IMR-90 (cell line): ENCODE results near the gene ZNF653. TPM values are rescaled to one million over a fixed set of nuclear protein-coding genes. Genes with fewer than 3 reads are reported as not detected.

Experiments
- ATAC-seq: fragments of 200-7000 bp; cut with Tn5 transposase; 2 replicates; pipeline ENCODE4 v1.9.1; 2020; ENCODE audit warnings: low read depth, mild to moderate bottlenecking, moderate library complexity
- BruUV-seq: library from RNA; stranded (reverse); fragments of 400-500 nt; replicated peaks from 2 replicates; lab custom pipeline; 2021; lab: Mats Ljungman, UMichigan
- CTCF ChIA-PET: fragments of 300-600 bp; formaldehyde crosslinking; extraction: SDS; loops from one replicate; lab custom pipeline; 2021; ENCODE audit warnings: antibody characterized with exemption; lab: Yijun Ruan, JAX
- POLR2A ChIA-PET: fragments of 300-600 bp; sonication (Branson Sonifier 250); formaldehyde crosslinking; loops from one replicate; lab custom pipeline; 2022; ENCODE audit warnings: antibody characterized with exemption; ENCODE audit not compliant: unreplicated experiment; lab: Charles Lee
- DNase-seq: peaks from one replicate; pipeline ENCODE4 v3.0.0; 2013
- H2AFZ ChIP-seq: replicated peaks from 2 replicates; pipeline ENCODE3; 2013; ENCODE audit warnings: low read length, mild to moderate bottlenecking; ENCODE audit not compliant: poor library complexity
- H2AK5ac ChIP-seq: 2 replicates; pipeline ENCODE4 v1.6.1; 2013; ENCODE audit warnings: low read depth, low read length, inconsistent platforms
- H2AK9ac ChIP-seq: replicated peaks from 2 replicates; pipeline ENCODE3; 2013; ENCODE audit warnings: mild to moderate bottlenecking, low read depth, low read length, moderate library complexity; ENCODE audit not compliant: poor library complexity
- H2BK120ac ChIP-seq: 2 replicates; pipeline ENCODE4 v1.6.1; 2013; ENCODE audit warnings: low read depth, low read length, inconsistent platforms
- H2BK15ac ChIP-seq: 3 replicates; pipeline ENCODE4 v1.6.1; 2013; ENCODE audit warnings: low read depth, low read length, inconsistent platforms
- H2BK20ac ChIP-seq: 2 replicates; pipeline ENCODE4 v1.6.1; 2013; ENCODE audit warnings: low read depth, mild to moderate bottlenecking, inconsistent platforms, low read length, moderate library complexity
- H2BK5ac ChIP-seq: 2 replicates; pipeline ENCODE4 v1.6.1; 2013; ENCODE audit warnings: mild to moderate bottlenecking, low read depth, low read length, inconsistent platforms; ENCODE audit not compliant: poor library complexity, severe bottlenecking
- H3K14ac ChIP-seq: replicated peaks from 2 replicates; pipeline ENCODE4 v1.6.1; 2013; ENCODE audit warnings: low read depth, low read length, inconsistent platforms
- H3K18ac ChIP-seq: 2 replicates; pipeline ENCODE4 v1.6.1; 2013; ENCODE audit warnings: low read depth, low read length, control low read depth
- H3K23ac ChIP-seq: 2 replicates; pipeline ENCODE4 v1.6.1; 2013; ENCODE audit warnings: low read depth, low read length, inconsistent platforms
- H3K27ac ChIP-seq: 2 replicates; pipeline ENCODE4 v1.5.1; 2013; ENCODE audit warnings: mild to moderate bottlenecking, control low read depth, low read length; ENCODE audit not compliant: insufficient read depth
- H3K27me3 ChIP-seq: 2 replicates; pipeline ENCODE4 v1.6.1; 2013; ENCODE audit warnings: low read length; ENCODE audit not compliant: control insufficient read depth, insufficient read depth
- H3K36me3 ChIP-seq: 2 replicates; pipeline ENCODE4 v1.6.1; 2013; ENCODE audit warnings: low read length, mixed read lengths; ENCODE audit not compliant: control insufficient read depth, insufficient read depth
- H3K4ac ChIP-seq: 2 replicates; pipeline ENCODE4 v1.6.1; 2013; ENCODE audit warnings: low read depth, low read length, inconsistent platforms
- H3K4me1 ChIP-seq: 2 replicates; pipeline ENCODE4 v1.6.1; 2013; ENCODE audit warnings: low read length, mixed read lengths; ENCODE audit not compliant: control insufficient read depth, insufficient read depth
- H3K4me2 ChIP-seq: 2 replicates; pipeline ENCODE4 v1.6.1; 2013; ENCODE audit warnings: low read depth, mild to moderate bottlenecking, control low read depth, low read length, moderate library complexity
- H3K4me3 ChIP-seq: 2 replicates; pipeline ENCODE4 v1.5.1; 2013; ENCODE audit warnings: low read depth, mild to moderate bottlenecking, control low read depth, low read length, moderate library complexity; ENCODE audit not compliant: insufficient read depth
- H3K56ac ChIP-seq: 2 replicates; pipeline ENCODE4 v1.6.1; 2013; ENCODE audit warnings: low read length, inconsistent platforms; ENCODE audit not compliant: insufficient read depth; ENCODE audit errors: extremely low read depth
- H3K79me1 ChIP-seq, 2 experiments: 2 replicates each; pipeline ENCODE4 v1.6.1; 2013; ENCODE audit warnings: low read length in 2 of 2, inconsistent platforms in 1 of 2, low read depth in 1 of 2
- H3K9ac ChIP-seq: 2 replicates; pipeline ENCODE4 v1.6.1; 2013; ENCODE audit warnings: low read depth, low read length, control low read depth
- H3K9me1 ChIP-seq: 2 replicates; pipeline ENCODE4 v1.6.1; 2013; ENCODE audit warnings: low read length, inconsistent platforms; ENCODE audit not compliant: insufficient read depth
- H3K9me3 ChIP-seq: 2 replicates; pipeline ENCODE4 v1.6.1; 2013; ENCODE audit warnings: low read length; ENCODE audit not compliant: control insufficient read depth, insufficient read depth
- H4K20me1 ChIP-seq: 2 replicates; pipeline ENCODE4 v1.6.1; 2013; ENCODE audit warnings: low read length, inconsistent platforms; ENCODE audit not compliant: insufficient read depth
- H4K5ac ChIP-seq: 2 replicates; pipeline ENCODE4 v1.6.1; 2013; ENCODE audit warnings: mild to moderate bottlenecking, low read depth, low read length, control low read depth
- H4K8ac ChIP-seq, 2 experiments: 2 replicates each; pipeline ENCODE4 v1.6.1; 2013; ENCODE audit warnings: low read depth in 2 of 2, low read length in 2 of 2, control low read depth in 1 of 2, inconsistent platforms in 1 of 2
- H4K91ac ChIP-seq: 2 replicates; pipeline ENCODE4 v1.6.1; 2013; ENCODE audit warnings: low read depth, low read length, inconsistent platforms; ENCODE audit not compliant: insufficient read depth
- BHLHE40 ChIP-seq: fragments of 150-350 bp; IDR thresholded peaks from 2 replicates; pipeline ENCODE4 v1.6.1; 2016; ENCODE audit warnings: mild to moderate bottlenecking, low read depth, low read length
- CEBPB ChIP-seq: IDR thresholded peaks from 2 replicates; pipeline ENCODE4 v1.6.1; 2012; ENCODE audit warnings: low read depth, low read length, improper control_type of control experiment
- CHD1 ChIP-seq: IDR thresholded peaks from 2 replicates; pipeline ENCODE4 v1.6.1; 2012; ENCODE audit warnings: low read depth, low read length, improper control_type of control experiment
- FOS ChIP-seq: fragments of 150-350 bp; IDR thresholded peaks from 2 replicates; pipeline ENCODE4 v1.6.1; 2016; ENCODE audit warnings: low read depth, low read length
- MAFK ChIP-seq: IDR thresholded peaks from 2 replicates; pipeline ENCODE4 v1.6.1; 2012; ENCODE audit warnings: low read depth, low read length, improper control_type of control experiment
- MXI1 ChIP-seq: IDR thresholded peaks from 2 replicates; pipeline ENCODE4 v1.6.1; 2012; ENCODE audit warnings: low read depth, mild to moderate bottlenecking, low read length, moderate library complexity, borderline replicate concordance
- NFE2L2 ChIP-seq: fragments of 150-350 bp; IDR thresholded peaks from 2 replicates; pipeline ENCODE4 v1.6.1; 2016; ENCODE audit warnings: low read depth, mild to moderate bottlenecking, low read length
- POLR2A ChIP-seq: IDR thresholded peaks from 2 replicates; pipeline ENCODE4 v1.6.1; 2012; ENCODE audit warnings: mild to moderate bottlenecking, low read depth, low read length
- RAD21 ChIP-seq: IDR thresholded peaks from 2 replicates; pipeline ENCODE4 v1.6.1; 2012; ENCODE audit warnings: low read length, improper control_type of control experiment
- RFX5 ChIP-seq: IDR thresholded peaks from 2 replicates; pipeline ENCODE4 v1.8.0; 2012; ENCODE audit warnings: low read depth, mild to moderate bottlenecking, low read length, moderate library complexity
- SMC3 ChIP-seq: fragments of 150-350 bp; IDR thresholded peaks from 2 replicates; pipeline ENCODE4 v1.6.1; 2016; ENCODE audit warnings: low read depth, mild to moderate bottlenecking, antibody characterized with exemption, low read length, moderate library complexity
- WGBS, 2 experiments: methylation state at CpG; one replicate each; pipeline versions ENCODE4 v1.1.5 to v1.1.7; 2013; ENCODE audit warnings: missing lambda C conversion rate in 2 of 2; ENCODE audit not compliant: insufficient read length in 1 of 2; ENCODE audit errors: extremely low coverage in 2 of 2; 5-methylcytosine and 5-hydroxymethylcytosine counted together
- dilution Hi-C: fragments of 300-500 bp; cut with HindIII; formaldehyde crosslinking; loops from one replicate; pipeline ENCODE4 v1.14.3; 2018; ENCODE audit warnings: low sequenced_read_pairs; ENCODE audit not compliant: unreplicated experiment
- in situ Hi-C: fragments of 300-500 bp; cut with MboI; formaldehyde crosslinking; loops from 3 replicates; pipeline ENCODE4 v1.14.3; 2019; ENCODE audit warnings: low sequenced_read_pairs, inconsistent platforms, mixed read lengths
- intact Hi-C: fragments of 100-400 bp; cut with micrococcal nuclease; formaldehyde crosslinking; loops from 2 replicates; pipeline ENCODE4 v1.10.0; 2022
- polyA plus RNA-seq, 3 experiments: library from polyadenylated mRNA; depleted of rRNA; stranded (reverse); fragments of >200 nt; gene quantifications; 2 replicates each; pipeline ENCODE4 v1.2.3, GENCODE V29; 2012; ENCODE audit warnings: low replicate concordance in 1 of 3
- total RNA-seq: library from RNA; depleted of rRNA; stranded (reverse); fragments of >200 nt; gene quantifications from 2 replicates; pipeline ENCODE4 v1.2.3, GENCODE V29; 2012
- TF ChIP-seq, protein P1 (sequence below): fragments of 150-350 bp; IDR thresholded peaks from 2 replicates; pipeline ENCODE4 v1.6.1; 2017; ENCODE audit warnings: mild to moderate bottlenecking, antibody characterized with exemption, low read length, low read depth

The ZNF653 gene
- total and polyA plus RNA-seq, 2 of the 4 experiments (the other 2 are of a cell fraction), result 3.9 to 9.0 TPM

DNA sequence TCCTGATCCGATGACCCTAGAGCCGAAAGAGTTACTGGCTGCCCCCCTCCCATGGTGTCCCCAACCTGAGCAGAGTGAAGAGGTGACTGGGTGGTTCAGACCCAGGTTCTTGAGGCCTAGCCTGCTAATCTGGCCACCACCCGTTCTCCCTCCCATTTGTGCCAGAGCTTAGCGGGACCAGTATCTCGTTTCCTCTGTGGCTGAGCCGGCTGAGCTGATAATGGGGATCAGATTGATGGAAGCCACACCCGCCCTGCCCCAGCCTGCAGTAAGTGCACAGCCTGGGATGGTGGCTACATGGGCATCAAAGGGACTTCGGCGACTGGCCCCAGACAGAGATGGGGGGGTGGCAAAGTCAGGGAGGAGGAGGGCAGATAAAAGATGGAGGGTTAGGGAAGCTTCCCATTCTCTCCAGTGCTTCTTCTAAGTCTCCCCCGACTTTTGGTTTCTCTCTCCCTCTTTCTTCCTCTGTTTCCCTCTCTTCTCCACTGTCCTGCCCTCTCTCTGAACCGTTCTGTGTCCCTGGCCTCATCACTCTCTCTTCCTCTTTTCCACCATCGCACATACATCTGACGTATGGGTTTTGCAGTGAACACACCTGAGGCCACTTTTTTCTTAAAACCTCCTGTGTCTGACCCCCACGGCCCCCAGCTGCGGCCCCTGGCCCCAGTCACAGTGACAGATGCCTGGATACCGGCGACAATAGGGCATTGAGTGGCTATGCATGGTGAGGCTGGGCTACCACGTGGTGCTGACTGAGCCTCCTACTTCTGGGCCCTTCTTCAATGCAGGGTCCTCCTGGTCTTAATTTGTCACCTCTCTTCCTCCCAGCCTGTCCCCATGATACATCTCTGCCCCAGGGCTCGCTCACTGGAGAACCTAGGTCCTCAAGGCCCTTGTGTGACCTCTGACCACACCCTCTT lies 27.2 kb downstream of the ZNF653 start (continued):
- TF ChIP-seq MAFK (no peak), RFX5 (no peak)

DNA sequence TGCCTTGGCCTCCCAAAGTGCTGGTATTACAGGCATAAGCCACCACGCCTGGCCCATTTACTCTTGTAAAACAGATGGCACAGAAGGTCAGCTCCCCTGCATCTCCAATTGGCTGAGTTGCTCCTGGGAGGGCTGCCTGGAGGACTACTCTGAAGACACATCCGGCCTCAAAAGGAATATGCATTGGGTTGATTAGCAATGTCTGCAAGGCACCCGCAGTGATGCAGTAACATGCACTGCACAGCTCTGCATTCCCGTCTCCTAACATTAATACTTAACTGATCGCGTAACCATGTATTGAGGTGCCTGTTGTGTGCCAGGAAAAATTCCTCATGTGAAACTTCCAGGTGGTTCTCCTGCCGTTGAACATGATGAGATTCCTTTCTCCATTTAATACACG lies 29.8 kb downstream of the ZNF653 start:
- TF ChIP-seq, protein P1, sequence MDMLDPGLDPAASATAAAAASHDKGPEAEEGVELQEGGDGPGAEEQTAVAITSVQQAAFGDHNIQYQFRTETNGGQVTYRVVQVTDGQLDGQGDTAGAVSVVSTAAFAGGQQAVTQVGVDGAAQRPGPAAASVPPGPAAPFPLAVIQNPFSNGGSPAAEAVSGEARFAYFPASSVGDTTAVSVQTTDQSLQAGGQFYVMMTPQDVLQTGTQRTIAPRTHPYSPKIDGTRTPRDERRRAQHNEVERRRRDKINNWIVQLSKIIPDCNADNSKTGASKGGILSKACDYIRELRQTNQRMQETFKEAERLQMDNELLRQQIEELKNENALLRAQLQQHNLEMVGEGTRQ, result no peak
- TF ChIP-seq MXI1 (no peak), POLR2A (no peak), CHD1 (no peak), CEBPB (no peak), FOS (no peak), BHLHE40 (no peak), NFE2L2 (no peak), SMC3 (no peak), RAD21 (no peak)
- Histone ChIP-seq H2BK20ac (no peak overlapping the region), H2BK15ac (no peak overlapping the region), H3K9me1 (no peaks in the 10 kb centered on the region), H2AK9ac (no peak overlapping the region), H4K8ac (no peak overlapping the region), H3K4me1 (no peaks in the 10 kb centered on the region), H4K91ac (no peak overlapping the region), H4K5ac (no peak overlapping the region), H2BK120ac (no peak overlapping the region), H3K4me2 (no peak overlapping the region), H3K14ac (no peak overlapping the region), H3K27ac (no peak overlapping the region), H4K20me1 (no peaks in the 10 kb centered on the region), H2AFZ (no peak overlapping the region), H3K9ac (no peak overlapping the region), H3K4ac (no peak overlapping the region), H3K9me3 (no peaks in the 10 kb centered on the region), H3K18ac (no peak overlapping the region), H3K4me3 (no peak overlapping the region), H2AK5ac (no peak overlapping the region), H3K27me3 (peaks cover 43% of the 10 kb centered on the region), H3K36me3 (no peaks in the 10 kb centered on the region), H2BK5ac (no peak overlapping the region), H3K56ac (no peak overlapping the region), H3K79me1 (no peaks in the 10 kb centered on the region), H3K23ac (no peak overlapping the region)
- DNase-seq (no peak), ATAC-seq (no peak)
- CTCF ChIA-PET, result no interaction called here
- POLR2A ChIA-PET, result no interaction called here
- intact Hi-C loops, result no loop called here
- WGBS, 2 experiments, result no CpG with 5 or more reads among the region's 8 CpGs
- in situ Hi-C loops, result loop anchor here (10.0 kb wide), 1 partner anchor 181 kb away; the partner anchor contains the start of gene TSPAN16
- BruUV-seq, result no TSS peak
- dilution Hi-C loops, result no loop called here
